Rectal smooth muscle tissue (tissue), 1 donor: ENCODE data around the gene CACNA1F.

Experiments
- H3K27ac ChIP-seq: one replicate; pipeline ENCODE4 v1.7.0; 2013; ENCODE audit warnings: low read depth, low read length, inconsistent platforms
- H3K27me3 ChIP-seq: one replicate; pipeline ENCODE4 v1.7.0; 2013; ENCODE audit warnings: low read length; ENCODE audit not compliant: control insufficient read depth, insufficient read depth
- H3K36me3 ChIP-seq: one replicate; pipeline ENCODE4 v1.7.0; 2013; ENCODE audit warnings: low read length; ENCODE audit not compliant: control insufficient read depth, insufficient read depth
- H3K4me1 ChIP-seq: one replicate; pipeline ENCODE4 v1.7.0; 2013; ENCODE audit warnings: low read length; ENCODE audit not compliant: control insufficient read depth, insufficient read depth
- H3K4me3 ChIP-seq: one replicate; pipeline ENCODE4 v1.7.0; 2013; ENCODE audit warnings: low read length
- H3K9ac ChIP-seq: one replicate; pipeline ENCODE4 v1.7.0; 2013; ENCODE audit warnings: low read length

The CACNA1F gene

GRCh38 chrX:49233176-49233575 is at the start of gene CACNA1F:
Gene CACNA1F, minus strand, starts transcription at chrX:49233340. Its CDS starts 31 bp downstream, at chrX:49233309.
- H3K27me3 ChIP-seq: no peaks in the 10 kb centered on the region
- H3K4me3 ChIP-seq: no peak within 1 kb of the TSS
- H3K4me1 ChIP-seq: no peaks in the 10 kb centered on the region
- H3K36me3 ChIP-seq: no peaks in the 10 kb centered on the region
- H3K9ac ChIP-seq: no peak within 1 kb of the TSS
- H3K27ac ChIP-seq: no peak within 1 kb of the TSS

GRCh38 chrX:49282647-49283011 is 49.5 kb upstream of the CACNA1F start:
- Histone ChIP-seq H3K27ac (no peak overlapping the region), H3K4me3 (peak overlapping the region; percentile 41), H3K27me3 (peaks cover 3% of the 10 kb centered on the region), H3K9ac (no peak overlapping the region), H3K4me1 (no peaks in the 10 kb centered on the region), H3K36me3 (no peaks in the 10 kb centered on the region)

- Histone ChIP-seq H3K9ac (no peak overlapping the region), H3K27ac (no peak overlapping the region), H3K27me3 (peaks cover 3% of the 10 kb centered on the region), H3K36me3 (no peaks in the 10 kb centered on the region), H3K4me3 (no peak overlapping the region), H3K4me1 (no peaks in the 10 kb centered on the region)
These were observed 44.9 kb upstream of the CACNA1F start for GRCh38 chrX:49278081-49278480.

GRCh38 chrX:49277535-49277830 is 44.3 kb upstream of the CACNA1F start:
- Histone ChIP-seq H3K4me3 (no peak overlapping the region), H3K36me3 (no peaks in the 10 kb centered on the region), H3K27me3 (peaks cover 3% of the 10 kb centered on the region), H3K4me1 (no peaks in the 10 kb centered on the region), H3K27ac (no peak overlapping the region), H3K9ac (no peak overlapping the region)

- H3K27ac ChIP-seq: no peak overlapping the region
- no peaks in the 10 kb centered on the region for H3K4me1 ChIP-seq
- H3K27me3 ChIP-seq: peaks cover 3% of the 10 kb centered on the region
- no peak overlapping the region for H3K4me3 ChIP-seq
- no peak overlapping the region for H3K9ac ChIP-seq
- no peaks in the 10 kb centered on the region for H3K36me3 ChIP-seq
These were observed 43.8 kb upstream of the CACNA1F start for GRCh38 chrX:49276671-49277534.

- no peaks in the 10 kb centered on the region for H3K4me1 ChIP-seq
- H3K27me3 ChIP-seq: peaks cover 3% of the 10 kb centered on the region
- no peak overlapping the region for H3K9ac ChIP-seq
- no peak overlapping the region for H3K27ac ChIP-seq
- H3K4me3 ChIP-seq: no peak overlapping the region
- H3K36me3 ChIP-seq: no peaks in the 10 kb centered on the region
These were observed 43.1 kb upstream of the CACNA1F start for GRCh38 chrX:49276207-49276606.

GRCh38 chrX:49273181-49273727 is 40.1 kb upstream of the CACNA1F start:
- Histone ChIP-seq H3K9ac (no peak overlapping the region), H3K27ac (no peak overlapping the region), H3K27me3 (no peaks in the 10 kb centered on the region), H3K36me3 (no peaks in the 10 kb centered on the region), H3K4me3 (no peak overlapping the region), H3K4me1 (no peaks in the 10 kb centered on the region)

GRCh38 chrX:49272421-49272820 is 39.3 kb upstream of the CACNA1F start:
- no peak overlapping the region for H3K27ac ChIP-seq
- no peak overlapping the region for H3K9ac ChIP-seq
- no peaks in the 10 kb centered on the region for H3K27me3 ChIP-seq
- no peaks in the 10 kb centered on the region for H3K4me1 ChIP-seq
- no peaks in the 10 kb centered on the region for H3K36me3 ChIP-seq
- no peak overlapping the region for H3K4me3 ChIP-seq

GRCh38 chrX:49271341-49271740 is 38.2 kb upstream of the CACNA1F start:
- Histone ChIP-seq H3K27me3 (no peaks in the 10 kb centered on the region), H3K36me3 (no peaks in the 10 kb centered on the region), H3K9ac (no peak overlapping the region), H3K27ac (no peak overlapping the region), H3K4me3 (no peak overlapping the region), H3K4me1 (no peaks in the 10 kb centered on the region)

- Histone ChIP-seq H3K9ac (peak overlapping the region; percentile 33), H3K36me3 (no peaks in the 10 kb centered on the region), H3K27me3 (no peaks in the 10 kb centered on the region), H3K27ac (peak overlapping the region; percentile 85), H3K4me3 (peak overlapping the region; percentile 63), H3K4me1 (no peaks in the 10 kb centered on the region)
These were observed 37.2 kb upstream of the CACNA1F start for GRCh38 chrX:49270249-49270921.

- Histone ChIP-seq H3K4me3 (peak within 1 kb of the TSS; percentile 76), H3K4me1 (no peaks in the 10 kb centered on the region), H3K27me3 (no peaks in the 10 kb centered on the region), H3K9ac (peak within 1 kb of the TSS; percentile 56), H3K27ac (peak within 1 kb of the TSS; percentile 96), H3K36me3 (no peaks in the 10 kb centered on the region)
These were observed 36.7 kb upstream of the CACNA1F start, which contains the start of gene PPP1R3F for GRCh38 chrX:49269767-49270248. Gene PPP1R3F, plus strand, starts transcription at chrX:49269793. Its CDS starts 77 bp downstream, at chrX:49269870.

- Histone ChIP-seq H3K36me3 (no peaks in the 10 kb centered on the region), H3K27me3 (no peaks in the 10 kb centered on the region), H3K4me1 (no peaks in the 10 kb centered on the region), H3K27ac (peak overlapping the region; percentile 96), H3K4me3 (peak overlapping the region; percentile 76), H3K9ac (peak overlapping the region; percentile 56)
These were observed 36.0 kb upstream of the CACNA1F start for GRCh38 chrX:49269010-49269766.
